ENCODE data around the gene ACTL8.

The ACTL8 gene

GRCh38 chr1:17870679-17871078 lies 115.5 kb downstream of the ACTL8 start:
- H3K36me3 Mint-ChIP-seq (ENCODE audit: low read depth) = no peaks in the 10 kb centered on the region
- no peaks in the 10 kb centered on the region for H3K27me3 Mint-ChIP-seq (ENCODE audit: low read depth)
- no peaks in the 10 kb centered on the region for H3K9me3 Mint-ChIP-seq
- no peak overlapping the region for H3K4me3 Mint-ChIP-seq
- no peak overlapping the region for H3K27ac Mint-ChIP-seq
- H3K4me1 Mint-ChIP-seq (ENCODE audit: low read depth) = no peaks in the 10 kb centered on the region

- no peaks in the 10 kb centered on the region for H3K27me3 Mint-ChIP-seq (ENCODE audit: low read depth)
- H3K4me3 Mint-ChIP-seq = no peak overlapping the region
- no peaks in the 10 kb centered on the region for H3K36me3 Mint-ChIP-seq (ENCODE audit: low read depth)
- no peak overlapping the region for H3K27ac Mint-ChIP-seq
- H3K4me1 Mint-ChIP-seq (ENCODE audit: low read depth) = no peaks in the 10 kb centered on the region
- no peaks in the 10 kb centered on the region for H3K9me3 Mint-ChIP-seq
These were observed 118.0 kb downstream of the ACTL8 start for GRCh38 chr1:17873007-17873675.

- H3K9me3 Mint-ChIP-seq = no peaks in the 10 kb centered on the region
- no peak overlapping the region for H3K4me3 Mint-ChIP-seq
- no peaks in the 10 kb centered on the region for H3K27me3 Mint-ChIP-seq (ENCODE audit: low read depth)
- H3K4me1 Mint-ChIP-seq (ENCODE audit: low read depth) = no peaks in the 10 kb centered on the region
- no peaks in the 10 kb centered on the region for H3K36me3 Mint-ChIP-seq (ENCODE audit: low read depth)
- no peak overlapping the region for H3K27ac Mint-ChIP-seq
These were observed 119.1 kb downstream of the ACTL8 start for GRCh38 chr1:17874231-17874630.

- Mint-ChIP-seq H3K27me3 (ENCODE audit: low read depth) (no peaks in the 10 kb centered on the region), H3K27ac (no peak overlapping the region), H3K9me3 (no peaks in the 10 kb centered on the region)
These were observed 119.6 kb downstream of the ACTL8 start for GRCh38 chr1:17874710-17875109.

GRCh38 chr1:17875171-17875881 lies 120.2 kb downstream of the ACTL8 start:
- Mint-ChIP-seq H3K9me3 (no peaks in the 10 kb centered on the region), H3K4me3 (no peak overlapping the region), H3K36me3 (ENCODE audit: low read depth) (no peaks in the 10 kb centered on the region), H3K4me1 (ENCODE audit: low read depth) (no peaks in the 10 kb centered on the region), H3K27ac (no peak overlapping the region), H3K27me3 (ENCODE audit: low read depth) (no peaks in the 10 kb centered on the region)

More at GRCh38 chr1:17874710-17875109, 119.6 kb downstream of the ACTL8 start:
- Mint-ChIP-seq H3K36me3 (ENCODE audit: low read depth) (no peaks in the 10 kb centered on the region), H3K4me1 (ENCODE audit: low read depth) (no peaks in the 10 kb centered on the region), H3K4me3 (no peak overlapping the region)

- Mint-ChIP-seq H3K27me3 (ENCODE audit: low read depth) (no peaks in the 10 kb centered on the region), H3K36me3 (ENCODE audit: low read depth) (no peaks in the 10 kb centered on the region), H3K27ac (no peak overlapping the region), H3K4me3 (no peak overlapping the region), H3K4me1 (ENCODE audit: low read depth) (no peaks in the 10 kb centered on the region), H3K9me3 (no peaks in the 10 kb centered on the region)
These were observed 120.7 kb downstream of the ACTL8 start for GRCh38 chr1:17875882-17876280.
